Measurements from ENCODE around the gene CDK6. TPM values are rescaled to one million over a fixed set of nuclear protein-coding genes. Genes with fewer than 3 reads are reported as not detected.

The CDK6 gene
- total and polyA plus RNA-seq, 10 of the 15 experiments (the other 5 are each of a cell fraction or from before 2014, with no cell fraction given) = 8.0 to 118 (median 45.8) TPM

DNA sequence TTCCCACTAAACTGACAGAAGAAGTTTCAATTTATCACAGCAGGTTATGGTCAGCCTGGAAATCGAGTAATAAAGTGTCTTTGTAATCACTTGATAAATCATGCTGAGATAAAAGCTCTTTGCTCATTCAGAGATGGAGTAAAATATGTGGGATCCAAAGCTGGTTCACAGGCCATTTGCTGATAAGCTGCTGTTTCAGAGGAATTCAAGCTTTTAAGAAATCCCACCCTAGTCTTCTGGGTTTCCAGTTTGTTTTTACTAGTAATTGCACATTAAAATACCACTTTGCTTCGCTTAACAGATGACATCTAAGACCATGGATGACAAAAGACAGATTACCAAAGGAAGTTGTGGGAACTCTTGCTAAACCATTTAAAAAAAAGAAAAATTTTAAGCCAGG, 37.4 kb upstream of the CDK6 start (continued):
- TF ChIP-seq ATF3 (IDR thresholded peaks at IDR 0.05; ENCODE audit: borderline replicate concordance, extremely low read depth, low read depth, low read length) = no peak
- no peak for TF ChIP-seq NFXL1 (IDR thresholded peaks at IDR 0.05; ENCODE audit: borderline replicate concordance)
- TF ChIP-seq YBX1 (IDR thresholded peaks at IDR 0.05) = no peak
- no peak for TF ChIP-seq MTA2 (IDR thresholded peaks at IDR 0.05; ENCODE audit: low read depth)

- in situ Hi-C loops (cut with MboI) = no loop called here
- no peak overlapping the region for H3K9ac ChIP-seq (ENCODE audit: control insufficient read depth, insufficient read depth, low read length)
- ChIA-PET RAD21 (ENCODE audit: unreplicated experiment) (no interaction called here), SMC1A (ENCODE audit: uncharacterized antibody, unreplicated experiment) (interaction anchor here (0.7 kb wide), 2 partner anchors 8 to 1089 kb away, joined by 3 read pairs; no protein-coding TSS in a partner anchor), CTCF (no interaction called here), POLR2A (no interaction called here)
- H3K9me3 ChIP-seq (replicated peaks; ENCODE audit: control insufficient read depth, insufficient read depth, low read length) = peaks cover 17% of the 10 kb centered on the region
- DNase-seq (ENCODE audit: low read depth, low spot score) (no peak), ATAC-seq (no peak), FAIRE-seq (no peak)
- intact Hi-C loops (cut with micrococcal nuclease; ENCODE audit: unreplicated experiment) = no loop called here
- H3K79me2 ChIP-seq (ENCODE audit: control insufficient read depth, insufficient read depth, low read length) = no peaks in the 10 kb centered on the region
- H3K4me3 ChIP-seq = no peak overlapping the region
- H3K4me2 ChIP-seq (ENCODE audit: control insufficient read depth, insufficient read depth) = no peak overlapping the region
- H3K4me1 ChIP-seq (ENCODE audit: control insufficient read depth, insufficient read depth, low read length) = no peaks in the 10 kb centered on the region
- H3K27me3 ChIP-seq (replicated peaks in 1 of 2; ENCODE audit: control insufficient read depth in 2 of 2, insufficient read depth in 2 of 2, low read length in 1 of 2) = no peaks in the 10 kb centered on the region
- no peaks in the 10 kb centered on the region for H4K20me1 ChIP-seq (ENCODE audit: control insufficient read depth, insufficient read depth)
- H3K36me3 ChIP-seq (ENCODE audit: control insufficient read depth in 2 of 2, insufficient read depth in 2 of 2, low read length in 1 of 2) = no peaks in the 10 kb centered on the region
- TF ChIP-seq ZNF384 (IDR thresholded peaks at IDR 0.05; ENCODE audit: borderline replicate concordance, low read depth, low read length) (no peak), BACH1 (IDR thresholded peaks at IDR 0.05; ENCODE audit: borderline replicate concordance) (no peak), YY1 (IDR thresholded peaks at IDR 0.05; ENCODE audit: low read depth, low read length) (no peak), KLF5 (IDR thresholded peaks at IDR 0.05; ENCODE audit: partially characterized antibody) (no peak), CHD2 (IDR thresholded peaks at IDR 0.05; ENCODE audit: borderline replicate concordance, low read depth, low read length) (no peak), ZSCAN29 (IDR thresholded peaks at IDR 0.05) (no peak), ESRRA (IDR thresholded peaks at IDR 0.05; ENCODE audit: low read length) (no peak), TBL1XR1 (IDR thresholded peaks at IDR 0.05; ENCODE audit: low read depth, low read length) (no peak), SREBF2 (IDR thresholded peaks at IDR 0.05; ENCODE audit: low read length) (no peak), PAX8 (IDR thresholded peaks at IDR 0.05) (no peak), JUNB (IDR thresholded peaks at IDR 0.05) (no peak)
- BruUV-seq (replicated peaks) = no TSS peak
- no peak overlapping the region for H3K27ac ChIP-seq (ENCODE audit: control insufficient read depth, insufficient read depth)
- H2AFZ ChIP-seq (ENCODE audit: control insufficient read depth, low read depth, low read length) = no peak overlapping the region
Measured at GRCh38 chr7:92872701-92873100, 36.3 kb upstream of the CDK6 start.

All from GM12878 (cell line).